VCaP (cell line): Measurements from ENCODE around the gene ADCY4.

Experiments used
- H3K27ac ChIP-seq: fragments of 450-650 bp; 2 replicates; pipeline ENCODE4 v1.5.1; 2017
- TF ChIP-seq, protein P1 (sequence below): fragments of 450-650 bp; conservative IDR thresholded peaks from 2 replicates; pipeline ENCODE4 v1.5.1; 2017; ENCODE audit warnings: mild to moderate bottlenecking, moderate library complexity

ADCY4 gene

DNA sequence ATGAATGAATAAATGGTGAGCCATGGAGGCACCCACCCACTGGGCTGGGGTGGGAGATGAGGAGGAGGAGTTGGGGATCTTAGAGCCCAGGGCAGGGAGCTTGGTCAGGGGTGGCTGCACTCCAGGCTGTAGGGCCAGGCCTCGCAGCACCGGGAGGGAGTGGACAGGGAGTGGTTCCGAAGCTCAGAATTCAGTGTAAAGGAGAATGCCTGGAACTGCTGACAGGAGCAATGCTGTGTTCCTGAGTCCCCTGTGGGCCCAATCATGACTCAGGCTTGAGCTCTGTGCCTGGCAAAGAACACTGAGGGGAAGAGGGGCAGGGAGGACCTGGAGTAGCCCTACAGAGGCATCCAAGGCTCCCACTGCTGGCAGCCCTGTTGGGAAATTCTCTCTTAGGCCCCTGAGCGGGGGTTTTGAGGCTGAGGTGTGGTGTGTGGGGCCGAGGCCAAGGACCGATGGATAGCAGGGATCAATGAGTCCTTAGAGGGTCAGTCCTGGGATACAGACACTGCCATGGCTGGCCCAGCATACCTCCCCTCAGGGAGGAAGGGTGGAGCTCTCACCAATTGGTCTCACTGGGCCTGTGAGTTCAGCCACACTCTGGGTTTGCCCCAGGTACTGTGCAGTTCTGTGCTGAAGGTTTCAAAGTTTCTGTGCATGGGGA, 53.9 kb downstream of the ADCY4 start:
- no peak overlapping the region for H3K27ac ChIP-seq
- TF ChIP-seq, protein P1, sequence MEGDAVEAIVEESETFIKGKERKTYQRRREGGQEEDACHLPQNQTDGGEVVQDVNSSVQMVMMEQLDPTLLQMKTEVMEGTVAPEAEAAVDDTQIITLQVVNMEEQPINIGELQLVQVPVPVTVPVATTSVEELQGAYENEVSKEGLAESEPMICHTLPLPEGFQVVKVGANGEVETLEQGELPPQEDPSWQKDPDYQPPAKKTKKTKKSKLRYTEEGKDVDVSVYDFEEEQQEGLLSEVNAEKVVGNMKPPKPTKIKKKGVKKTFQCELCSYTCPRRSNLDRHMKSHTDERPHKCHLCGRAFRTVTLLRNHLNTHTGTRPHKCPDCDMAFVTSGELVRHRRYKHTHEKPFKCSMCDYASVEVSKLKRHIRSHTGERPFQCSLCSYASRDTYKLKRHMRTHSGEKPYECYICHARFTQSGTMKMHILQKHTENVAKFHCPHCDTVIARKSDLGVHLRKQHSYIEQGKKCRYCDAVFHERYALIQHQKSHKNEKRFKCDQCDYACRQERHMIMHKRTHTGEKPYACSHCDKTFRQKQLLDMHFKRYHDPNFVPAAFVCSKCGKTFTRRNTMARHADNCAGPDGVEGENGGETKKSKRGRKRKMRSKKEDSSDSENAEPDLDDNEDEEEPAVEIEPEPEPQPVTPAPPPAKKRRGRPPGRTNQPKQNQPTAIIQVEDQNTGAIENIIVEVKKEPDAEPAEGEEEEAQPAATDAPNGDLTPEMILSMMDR = no peak

DNA sequence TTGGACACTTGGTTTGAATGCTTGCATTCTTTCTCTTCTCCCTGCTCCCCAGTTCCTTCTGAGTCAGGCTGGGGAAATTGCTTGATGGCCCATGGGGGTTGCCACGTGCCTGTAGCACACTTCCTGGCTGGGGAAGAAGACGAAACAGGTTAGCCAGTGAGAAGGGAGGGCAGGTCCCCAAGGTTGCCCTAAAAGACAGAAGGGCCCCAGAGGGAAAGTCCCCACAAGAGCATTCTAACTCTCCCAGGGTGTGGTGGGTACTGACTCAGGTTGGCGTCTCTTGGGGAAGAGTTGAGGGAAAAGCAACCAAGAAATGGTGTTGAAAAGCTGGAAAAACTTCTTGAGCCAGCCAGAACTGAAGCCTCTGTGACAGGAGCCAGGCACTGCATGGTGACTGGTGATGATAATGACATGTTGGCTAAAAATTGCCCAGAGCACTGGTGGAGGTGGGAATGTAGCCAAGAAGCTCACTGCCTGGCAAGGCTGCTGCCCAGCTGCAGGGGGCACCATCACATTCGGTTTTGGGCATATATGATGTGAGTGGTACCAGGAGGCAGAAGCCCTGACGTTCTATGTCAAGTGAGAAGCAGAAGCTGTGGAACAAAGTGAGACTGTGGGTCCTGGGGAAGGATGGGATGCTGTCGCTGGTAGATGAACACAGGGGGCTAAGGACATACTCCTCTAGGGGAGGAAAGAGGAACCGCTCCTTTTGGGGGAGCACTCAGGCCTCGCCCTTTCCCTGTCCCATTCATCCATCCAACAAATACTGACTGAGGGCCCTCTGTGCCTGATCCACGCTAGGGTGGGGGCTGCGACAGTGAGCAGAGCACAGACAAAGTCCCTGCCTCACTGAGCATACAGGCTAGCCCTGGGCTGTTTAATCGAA, 55.3 kb downstream of the ADCY4 start:
- no peak overlapping the region for H3K27ac ChIP-seq
- TF ChIP-seq, protein P1 = 0 out of 2 replicates have a peak, but pooled peaks have one; percentile 5

DNA sequence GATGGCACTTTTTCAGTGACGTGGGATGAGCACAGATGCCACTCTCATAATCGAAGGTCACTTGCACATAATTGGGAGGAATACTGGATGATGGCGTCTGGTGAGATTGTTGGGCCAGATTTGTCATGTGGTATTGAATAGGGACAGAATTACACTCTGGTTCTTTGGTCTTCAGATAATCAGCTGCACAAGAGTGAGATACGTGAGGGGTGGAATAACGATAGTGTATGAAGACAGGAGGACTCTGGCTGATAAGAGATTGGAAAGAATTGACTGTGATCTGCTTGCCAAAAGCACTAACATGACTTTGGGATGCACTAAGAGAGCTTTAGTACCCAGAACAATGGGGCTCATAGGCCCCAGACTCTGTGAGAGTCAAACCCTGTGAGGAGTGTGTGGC, 56.4 kb downstream of the ADCY4 start:
- H3K27ac ChIP-seq = no peak overlapping the region
- TF ChIP-seq, protein P1 = no peak

DNA sequence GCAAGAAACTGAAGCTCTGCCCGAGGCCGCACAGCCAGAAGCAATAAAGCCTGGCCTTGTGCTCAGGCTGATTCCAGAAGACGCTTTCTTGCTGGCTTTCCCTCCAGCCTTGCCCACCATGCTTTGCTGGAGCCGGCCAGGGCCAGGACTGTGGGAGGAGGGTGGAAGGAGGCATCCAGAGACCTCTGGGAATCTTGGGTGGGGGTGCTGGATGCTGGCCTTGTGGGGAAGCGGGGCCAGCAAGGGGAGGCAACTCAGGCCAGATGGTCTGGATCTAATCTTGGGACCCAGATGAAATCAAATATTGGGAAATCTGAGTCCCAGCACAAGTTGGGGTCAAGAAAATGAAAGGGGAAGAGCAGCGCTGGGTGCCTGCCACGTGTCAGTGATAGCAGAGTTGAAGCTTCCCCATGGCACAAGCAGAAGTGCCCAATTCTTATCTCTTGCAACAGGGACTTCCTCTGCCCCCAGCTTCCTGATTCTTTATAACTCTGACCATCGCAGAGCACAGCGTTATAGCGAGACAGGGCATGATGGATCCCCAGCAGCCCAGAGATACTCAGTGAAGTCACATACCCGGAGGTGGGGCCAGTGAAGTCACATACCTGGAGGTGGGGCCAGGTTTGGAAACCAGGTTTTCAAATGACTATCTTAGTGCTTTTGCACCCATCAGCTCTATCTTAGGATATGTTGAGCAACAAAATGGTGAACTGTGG, 57.1 kb downstream of the ADCY4 start:
- H3K27ac ChIP-seq = no peak overlapping the region
- TF ChIP-seq, protein P1 = no peak

DNA sequence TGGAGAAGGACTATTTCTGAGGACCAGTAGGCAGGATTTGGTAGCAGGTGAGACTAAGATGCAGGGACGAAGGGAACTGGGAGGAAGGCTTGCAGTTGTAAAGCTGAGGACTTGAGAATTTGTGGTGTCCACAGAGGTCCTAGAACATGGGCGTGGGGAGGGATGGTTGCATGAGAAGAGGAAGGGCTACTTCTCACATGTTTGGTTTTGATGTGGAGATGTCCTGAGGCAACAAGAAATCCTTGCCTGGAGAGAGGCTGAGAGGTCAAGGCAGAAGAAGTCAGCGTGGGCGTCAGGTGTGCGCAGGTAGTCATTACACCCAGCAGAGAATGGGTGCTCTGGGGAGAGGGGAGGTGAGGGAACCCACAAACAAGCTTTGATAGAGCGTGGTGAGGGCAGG, 57.8 kb downstream of the ADCY4 start:
- TF ChIP-seq, protein P1 = no peak

DNA sequence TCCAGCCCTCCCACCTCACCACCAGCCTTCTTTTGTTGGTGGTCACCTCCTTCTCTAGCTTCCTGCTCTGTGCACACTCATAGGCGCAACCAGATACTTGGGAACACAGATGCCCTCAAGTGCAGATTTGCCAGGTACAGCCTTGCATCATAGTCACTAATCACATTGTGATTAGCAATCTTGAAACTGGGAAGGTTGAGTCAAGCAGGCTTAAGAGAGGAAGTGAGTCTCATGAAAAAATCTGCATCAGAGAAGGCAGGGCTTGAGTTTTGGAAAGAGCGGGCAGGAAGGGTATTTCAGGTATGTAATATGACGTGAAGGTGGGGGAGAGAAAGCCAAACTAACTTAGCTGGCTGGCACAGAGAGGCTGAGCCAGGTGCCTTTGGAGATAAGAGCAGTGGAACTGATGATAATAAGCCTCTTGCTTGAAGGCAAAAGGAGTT, 60.7 kb downstream of the ADCY4 start:
- TF ChIP-seq, protein P1 = no peak
- H3K27ac ChIP-seq = no peak overlapping the region

More for the DNA sequence above, 57.8 kb downstream of the ADCY4 start:
- H3K27ac ChIP-seq = no peak overlapping the region
